HG02973 (cell line): ENCODE data around the gene PRPF39.
A peak's percentile ranks its signal among the peaks of the same experiment; 100 is the strongest.
"Not testable (repeated sequence)": the region's sequence is repeated elsewhere in the genome, so short reads cannot be mapped to it uniquely, and the experiment has no call there.

Source experiments
- ATAC-seq: cut with Tn5 transposase; IDR thresholded peaks from one replicate; pipeline ENCODE4 v1.9.1; 2021; ENCODE audit warnings: moderate library complexity; ENCODE audit not compliant: unreplicated experiment

The PRPF39 gene

GRCh38 chr14:45083976-45084722 is at the start of gene PRPF39:
TSS of gene PRPF39 (plus strand) at chr14:45084116. CDS start at chr14:45095240, 11,124 bp downstream.
- ATAC-seq = peak; percentile 92

- ATAC-seq = no peak
Measured at GRCh38 chr14:45034730-45035129, 49.2 kb upstream of the PRPF39 start.

- ATAC-seq = no peak
Measured at GRCh38 chr14:45038256-45038655, 45.7 kb upstream of the PRPF39 start.

- no peak for ATAC-seq
Measured at GRCh38 chr14:45038865-45039264, 45.1 kb upstream of the PRPF39 start.

- ATAC-seq = no peak
Measured at GRCh38 chr14:45039390-45039789, 44.5 kb upstream of the PRPF39 start.

GRCh38 chr14:45041641-45042040 is 42.3 kb upstream of the PRPF39 start:
- no peak for ATAC-seq

- no peak for ATAC-seq
Measured at GRCh38 chr14:45044638-45045037, 39.3 kb upstream of the PRPF39 start.

- ATAC-seq = no peak
Measured at GRCh38 chr14:45048385-45048784, 35.5 kb upstream of the PRPF39 start.

GRCh38 chr14:45051180-45051579 is 32.7 kb upstream of the PRPF39 start:
- no peak for ATAC-seq

GRCh38 chr14:45051896-45052295 is 32.0 kb upstream of the PRPF39 start:
- ATAC-seq = no peak

GRCh38 chr14:45057349-45057748 is 26.6 kb upstream of the PRPF39 start:
- ATAC-seq = no peak

- ATAC-seq = no peak
Measured at GRCh38 chr14:45057881-45058364, 26.0 kb upstream of the PRPF39 start.

- ATAC-seq = no peak
Measured at GRCh38 chr14:45060551-45060950, 23.4 kb upstream of the PRPF39 start.

GRCh38 chr14:45065540-45065939 is 18.4 kb upstream of the PRPF39 start:
- ATAC-seq = no peak

GRCh38 chr14:45065956-45066355 is 18.0 kb upstream of the PRPF39 start:
- no peak for ATAC-seq

- no peak for ATAC-seq
Measured at GRCh38 chr14:45066667-45067066, 17.2 kb upstream of the PRPF39 start.

- ATAC-seq = no peak
Measured at GRCh38 chr14:45068396-45068795, 15.5 kb upstream of the PRPF39 start.

GRCh38 chr14:45070215-45070614 is 13.7 kb upstream of the PRPF39 start:
- ATAC-seq = no peak

- no peak for ATAC-seq
Measured at GRCh38 chr14:45072126-45072525, 11.8 kb upstream of the PRPF39 start.

GRCh38 chr14:45073231-45073879 is 10.6 kb upstream of the PRPF39 start:
- ATAC-seq = no peak

GRCh38 chr14:45078323-45078722 is 5.6 kb upstream of the PRPF39 start:
- ATAC-seq = no peak

- ATAC-seq = not testable (repeated sequence)
Measured at GRCh38 chr14:45080416-45080968, 3.4 kb upstream of the PRPF39 start.
